OCI-LY7 (cell line): Measurements from ENCODE around the gene STX16. TPM values are rescaled to one million over a fixed set of nuclear protein-coding genes. Genes with fewer than 3 reads are reported as not detected.

Experiments used
- BruUV-seq: library from RNA; stranded (reverse); fragments of 400-500 nt; replicated peaks from 2 replicates; lab custom pipeline; 2021; lab: Mats Ljungman, UMichigan
- CTCF ChIA-PET: fragments of 300-600 bp; sonication (Branson Sonifier 250); formaldehyde crosslinking; loops from one replicate; lab custom pipeline; 2022; ENCODE audit warnings: antibody characterized with exemption; ENCODE audit not compliant: unreplicated experiment; lab: Charles Lee
- POLR2A ChIA-PET: fragments of 300-600 bp; sonication (Branson Sonifier 250); formaldehyde crosslinking; loops from one replicate; lab custom pipeline; 2022; ENCODE audit warnings: antibody characterized with exemption; lab: Charles Lee
- DNase-seq: peaks from one replicate; pipeline ENCODE4 v3.0.0-alpha.2; 2015; ENCODE audit warnings: low spot score
- H2AFZ ChIP-seq: fragments of 200-600 bp; sonication (generic), shearing (Covaris generic); 2 replicates; pipeline ENCODE4 v1.6.1; 2014; ENCODE audit warnings: mild to moderate bottlenecking, antibody characterized with exemption, low read length, moderate library complexity
- H3K27ac ChIP-seq: fragments of 200-600 bp; sonication (generic); 2 replicates; pipeline ENCODE4 v1.5.1; 2014; ENCODE audit warnings: mixed run types, low read depth, mild to moderate bottlenecking, moderate library complexity, low read length, inconsistent platforms; ENCODE audit not compliant: poor library complexity, severe bottlenecking
- H3K36me3 ChIP-seq: fragments of 200-600 bp; sonication (generic); 2 replicates; pipeline ENCODE4 v1.6.1; 2014; ENCODE audit warnings: mild to moderate bottlenecking, antibody characterized with exemption, low read length, moderate library complexity, mixed read lengths; ENCODE audit not compliant: insufficient read depth
- H3K4me1 ChIP-seq: fragments of 200-600 bp; sonication (generic); 2 replicates; pipeline ENCODE4 v1.5.1; 2014; ENCODE audit warnings: mild to moderate bottlenecking, low read length; ENCODE audit not compliant: insufficient read depth, poor library complexity, severe bottlenecking
- H3K4me2 ChIP-seq: fragments of 200-600 bp; sonication (generic); 2 replicates; pipeline ENCODE4 v1.6.1; 2014; ENCODE audit warnings: mild to moderate bottlenecking, low read length
- H3K4me3 ChIP-seq: fragments of 200-600 bp; sonication (generic); 2 replicates; pipeline ENCODE4 v1.5.1; 2014; ENCODE audit warnings: mild to moderate bottlenecking, low read depth, low read length; ENCODE audit not compliant: poor library complexity, severe bottlenecking
- H3K79me2 ChIP-seq: fragments of 200-600 bp; sonication (generic); 2 replicates; pipeline ENCODE4 v1.6.1; 2016; ENCODE audit warnings: low read depth, mild to moderate bottlenecking, low read length, moderate library complexity, mixed read lengths; ENCODE audit not compliant: insufficient read depth
- H3K9me2 ChIP-seq: fragments of 200-600 bp; sonication (generic); 2 replicates; pipeline ENCODE4 v1.6.1; 2016; ENCODE audit warnings: mild to moderate bottlenecking, low read length, mixed read lengths; ENCODE audit not compliant: insufficient read depth
- H3K9me3 ChIP-seq: fragments of 200-600 bp; sonication (generic); 2 replicates; pipeline ENCODE4 v1.6.1; 2014; ENCODE audit warnings: mild to moderate bottlenecking, mixed run types, low read length, mixed read lengths
- H4K20me1 ChIP-seq: fragments of 200-600 bp; sonication (generic); 2 replicates; pipeline ENCODE4 v1.6.1; 2014; ENCODE audit warnings: mild to moderate bottlenecking, antibody characterized with exemption, low read length, moderate library complexity, mixed read lengths; ENCODE audit not compliant: insufficient read depth
- CTCF ChIP-seq: fragments of 200-600 bp; sonication (generic); conservative IDR thresholded peaks from 2 replicates; pipeline ENCODE4 v1.5.1; 2014; ENCODE audit warnings: mild to moderate bottlenecking, antibody characterized with exemption, low read length, moderate library complexity, mixed read lengths
- EZH2phosphoT487 ChIP-seq: fragments of 200-600 bp; sonication (generic); IDR thresholded peaks from 2 replicates; pipeline ENCODE4 v1.6.1; 2018; ENCODE audit warnings: low read depth, borderline replicate concordance, mild to moderate bottlenecking, mixed run types, antibody characterized with exemption, low read length, moderate library complexity, mixed read lengths
- intact Hi-C: fragments of 100-400 bp; cut with micrococcal nuclease; formaldehyde crosslinking; loops from one replicate; pipeline ENCODE4 v1.10.0; 2022; ENCODE audit not compliant: unreplicated experiment
- total RNA-seq, 2 experiments: library from RNA; depleted of rRNA in 1 of 2; stranded (reverse); fragments of >200 nt in 1 of 2; shearing (Covaris generic) in 1 of 2; gene quantifications; 2 replicates each; pipeline ENCODE4 v1.2.3, GENCODE V29; 2014 to 2022

STX16 gene
- total RNA-seq, 2 experiments from 2014 or later = 48.2 to 89.5 TPM

- ChIA-PET POLR2A (no interaction called here), CTCF (no interaction called here)
- no peak for TF ChIP-seq CTCF
- TF ChIP-seq EZH2phosphoT487 = no peak
- H2AFZ ChIP-seq = no peak overlapping the region
- no peak overlapping the region for H3K27ac ChIP-seq
- H3K4me3 ChIP-seq = no peak overlapping the region
- no peaks in the 10 kb centered on the region for H3K36me3 ChIP-seq
- no peaks in the 10 kb centered on the region for H3K9me2 ChIP-seq
- H3K4me1 ChIP-seq = peaks cover 9% of the 10 kb centered on the region
- no TSS peak for BruUV-seq
- no peak for DNase-seq
- no peaks in the 10 kb centered on the region for H3K9me3 ChIP-seq
- no peak overlapping the region for H3K4me2 ChIP-seq
- intact Hi-C loops = loop anchor here (5.0 kb wide), 1 partner anchor 217 kb away; no protein-coding TSS in a partner anchor
- no peaks in the 10 kb centered on the region for H4K20me1 ChIP-seq
- no peaks in the 10 kb centered on the region for H3K79me2 ChIP-seq
Observed at GRCh38 chr20:58645412-58645968, 5.6 kb upstream of the STX16 start.

- CTCF ChIA-PET = no interaction called here
- no TSS peak for BruUV-seq
- DNase-seq = no peak
- Histone ChIP-seq H3K9me2 (no peaks in the 10 kb centered on the region), H3K27ac (no peak overlapping the region), H4K20me1 (no peaks in the 10 kb centered on the region), H3K4me2 (no peak overlapping the region), H3K4me1 (peaks cover 9% of the 10 kb centered on the region), H3K36me3 (peaks cover 1% of the 10 kb centered on the region; the same call in 1 of the 2 replicates), H3K4me3 (no peak overlapping the region), H2AFZ (no peak overlapping the region), H3K9me3 (no peaks in the 10 kb centered on the region), H3K79me2 (peaks cover 2% of the 10 kb centered on the region)
- POLR2A ChIA-PET = no interaction called here
- intact Hi-C loops = loop anchor here (5.0 kb wide), 1 partner anchor 216 kb away; no protein-coding TSS in a partner anchor
- no peak for TF ChIP-seq EZH2phosphoT487
- TF ChIP-seq CTCF = no peak
Observed at GRCh38 chr20:58646257-58646656, 4.8 kb upstream of the STX16 start.

- POLR2A ChIA-PET = no interaction called here
- peaks cover 6% of the 10 kb centered on the region for H3K79me2 ChIP-seq
- H3K9me2 ChIP-seq = no peaks in the 10 kb centered on the region
- H2AFZ ChIP-seq = no peak overlapping the region
- CTCF ChIA-PET = no interaction called here
- H3K4me2 ChIP-seq = no peak overlapping the region
- intact Hi-C loops = loop anchor here (5.0 kb wide), 1 partner anchor 216 kb away; no protein-coding TSS in a partner anchor
- peaks cover 9% of the 10 kb centered on the region for H3K4me1 ChIP-seq
- H3K4me3 ChIP-seq = no peak overlapping the region
- H3K27ac ChIP-seq = no peak overlapping the region
- H4K20me1 ChIP-seq = peaks cover 3% of the 10 kb centered on the region; the same call in 1 of the 2 replicates
- H3K36me3 ChIP-seq = peaks cover 5% of the 10 kb centered on the region; the same call in 1 of the 2 replicates
- no TSS peak for BruUV-seq
- DNase-seq = no peak
- H3K9me3 ChIP-seq = no peaks in the 10 kb centered on the region
- TF ChIP-seq EZH2phosphoT487 (no peak), CTCF (no peak)
Observed at GRCh38 chr20:58646703-58647102, 4.4 kb upstream of the STX16 start.
